GM19043 (cell line): ENCODE data around the gene RPL29.
A peak's percentile ranks its signal among the peaks of the same experiment; 100 is the strongest.
"Not testable (repeated sequence)": the region's sequence is repeated elsewhere in the genome, so short reads cannot be mapped to it uniquely, and the experiment has no call there.

Experiments
- ATAC-seq: cut with Tn5 transposase; IDR thresholded peaks from one replicate; pipeline ENCODE4 v1.9.1; 2021; ENCODE audit warnings: low read depth; ENCODE audit not compliant: unreplicated experiment

The RPL29 gene

GRCh38 chr3:52007291-52007690, 11.6 kb upstream of the RPL29 start:
- no peak for ATAC-seq

DNA sequence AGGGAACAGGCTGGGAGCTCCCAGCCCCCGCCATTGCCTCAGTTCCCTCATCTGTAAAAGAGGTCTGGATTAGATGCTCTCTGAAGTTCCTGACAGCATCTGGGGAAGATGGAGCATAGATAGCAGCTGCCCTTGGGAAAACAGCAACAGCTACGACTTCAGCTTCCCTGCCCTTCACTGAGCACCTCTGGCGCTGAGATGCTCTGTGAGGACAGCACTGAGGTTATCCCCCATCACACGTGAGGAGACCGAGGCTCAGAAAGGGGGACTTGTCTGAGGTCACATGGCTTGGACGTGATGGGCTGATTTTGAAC, 11.1 kb upstream of the RPL29 start:
- ATAC-seq, result no peak

GRCh38 chr3:52006017-52006819, 10.5 kb upstream of the RPL29 start:
- ATAC-seq, result no peak

- no peak for ATAC-seq
These were observed 9.9 kb upstream of the RPL29 start for GRCh38 chr3:52005571-52005986.

DNA sequence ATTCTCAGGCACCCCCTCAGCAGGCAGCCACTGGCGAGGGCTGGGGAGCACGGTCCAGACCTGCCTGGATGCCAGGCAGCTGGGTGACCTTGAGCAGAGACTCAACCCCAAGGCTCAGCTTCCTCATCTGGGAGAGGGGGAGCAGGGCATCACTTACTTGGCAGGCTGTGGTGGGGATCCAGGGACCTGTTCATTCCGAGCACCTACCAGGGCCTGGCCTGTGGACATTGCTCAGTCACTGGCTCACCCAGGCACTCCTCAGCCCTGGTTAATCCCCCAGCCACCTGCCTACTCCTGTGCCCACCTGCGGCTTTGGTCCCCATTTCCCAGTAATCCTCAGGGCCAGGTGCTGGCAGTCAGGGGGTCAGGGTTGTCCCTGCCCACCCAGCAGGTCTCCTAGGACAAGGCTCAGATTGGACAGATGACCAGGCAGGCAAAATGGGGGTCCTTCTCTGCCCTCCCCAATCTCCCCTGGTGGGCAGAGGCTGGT, 9.3 kb upstream of the RPL29 start:
- no peak for ATAC-seq

DNA sequence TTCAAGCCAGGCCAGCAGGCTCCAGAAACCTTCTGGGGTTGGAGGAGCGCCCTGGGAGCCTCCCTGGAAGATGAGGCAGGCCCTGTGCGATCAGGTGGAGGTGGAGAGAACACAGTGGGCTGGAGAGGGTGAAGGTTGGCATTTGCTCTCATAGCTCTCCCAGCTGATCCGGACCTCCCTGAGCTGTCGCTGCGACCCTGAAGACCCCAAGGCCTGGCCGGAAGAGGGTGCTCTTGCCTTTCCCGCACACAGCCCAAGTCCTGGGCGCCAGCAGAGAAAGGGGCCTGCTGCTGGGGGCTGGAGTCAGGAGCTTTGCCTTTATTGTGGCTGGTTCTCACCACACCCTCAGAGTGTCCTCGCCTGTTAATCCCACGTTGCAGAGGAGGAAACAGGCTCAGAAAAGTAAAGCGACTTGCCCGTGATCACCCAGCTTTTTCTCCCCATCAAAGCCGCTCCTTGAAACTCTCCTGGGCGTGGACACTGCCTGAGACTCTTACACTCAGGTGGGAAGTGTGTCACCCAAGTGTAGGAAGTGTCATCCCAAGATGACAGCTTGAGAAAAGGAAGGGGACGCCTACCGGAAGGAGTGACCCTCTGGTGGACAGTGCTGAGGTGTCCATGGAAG, 8.6 kb upstream of the RPL29 start:
- ATAC-seq, result no peak

GRCh38 chr3:52002748-52003147, 7.1 kb upstream of the RPL29 start:
- no peak for ATAC-seq

- peak; percentile 72 for ATAC-seq
These were observed 5.8 kb upstream of the RPL29 start for GRCh38 chr3:52001443-52001974.

- ATAC-seq, result no peak
These were observed 4.2 kb upstream of the RPL29 start for GRCh38 chr3:51999846-52000245.

GRCh38 chr3:51998774-51999173, 3.1 kb upstream of the RPL29 start:
- ATAC-seq, result no peak

GRCh38 chr3:51997935-51998596, 2.4 kb upstream of the RPL29 start:
- ATAC-seq, result no peak

DNA sequence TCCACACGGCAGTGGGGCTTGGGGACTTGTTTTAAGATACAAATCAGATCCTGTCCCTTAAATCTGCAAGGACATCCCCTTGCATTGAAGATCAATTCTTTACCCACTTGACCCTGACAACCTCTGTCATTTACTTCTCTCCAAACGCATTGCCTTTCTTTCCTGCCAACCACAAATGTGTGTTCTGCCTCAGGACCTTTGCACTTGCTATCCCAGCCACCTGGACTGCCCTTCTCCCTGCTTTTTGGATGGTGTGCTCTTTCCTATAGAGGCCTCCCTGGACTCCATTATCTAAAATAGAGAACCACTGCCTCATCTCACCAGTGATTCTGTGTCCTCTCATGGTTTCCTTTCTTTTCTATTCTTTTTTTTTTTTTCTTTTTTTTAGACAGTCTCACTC, 1.5 kb upstream of the RPL29 start:
- ATAC-seq, result no peak

DNA sequence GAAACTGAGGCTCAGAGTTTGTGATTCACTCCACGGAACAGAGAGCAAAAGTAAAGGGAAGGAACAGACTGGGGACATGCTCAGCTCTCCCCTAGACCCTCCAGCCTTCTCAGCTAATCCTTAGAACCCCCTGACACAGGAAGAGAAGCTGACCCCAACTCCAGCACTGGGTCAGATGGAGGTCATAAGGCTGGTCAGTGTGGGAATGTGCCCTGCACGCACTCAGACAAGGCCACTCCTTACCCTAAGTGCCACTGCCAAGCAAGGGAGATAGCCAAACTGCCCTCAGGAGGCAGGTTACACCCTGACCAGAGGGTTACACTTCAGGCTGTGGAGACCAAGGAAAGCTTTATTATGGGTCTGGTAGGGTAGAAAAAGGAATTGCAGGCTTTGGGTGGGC, 1.2 kb downstream of the RPL29 start:
- no peak for ATAC-seq

GRCh38 chr3:51993657-51994056, 2.0 kb downstream of the RPL29 start:
- not testable (repeated sequence) for ATAC-seq

GRCh38 chr3:51992017-51992682, 3.5 kb downstream of the RPL29 start:
- ATAC-seq, result no peak

DNA sequence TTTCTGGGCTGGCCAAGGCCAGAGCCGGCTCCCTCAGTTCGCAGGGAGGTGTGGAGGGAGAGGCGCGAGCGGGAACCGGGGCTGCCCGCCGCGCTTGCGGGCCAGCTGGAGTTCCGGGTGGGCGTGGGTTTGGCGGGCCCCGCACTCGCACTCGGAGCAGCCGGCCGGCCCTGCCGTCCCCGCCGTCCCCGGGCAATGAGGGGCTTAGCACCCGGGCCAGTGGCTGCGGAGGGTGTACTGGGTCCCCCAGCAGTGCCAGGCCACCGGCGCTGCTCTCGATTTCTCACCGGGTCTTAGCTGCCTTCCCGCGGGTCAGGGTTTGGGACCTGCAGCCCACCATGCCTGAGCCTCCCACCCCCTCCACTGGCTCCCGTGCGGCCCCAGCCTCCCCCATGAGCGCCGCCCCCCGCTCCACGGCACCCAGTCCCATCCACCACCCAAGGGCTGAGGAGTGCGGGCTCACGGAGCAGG, 5.2 kb downstream of the RPL29 start:
- ATAC-seq, result not testable (repeated sequence)

DNA sequence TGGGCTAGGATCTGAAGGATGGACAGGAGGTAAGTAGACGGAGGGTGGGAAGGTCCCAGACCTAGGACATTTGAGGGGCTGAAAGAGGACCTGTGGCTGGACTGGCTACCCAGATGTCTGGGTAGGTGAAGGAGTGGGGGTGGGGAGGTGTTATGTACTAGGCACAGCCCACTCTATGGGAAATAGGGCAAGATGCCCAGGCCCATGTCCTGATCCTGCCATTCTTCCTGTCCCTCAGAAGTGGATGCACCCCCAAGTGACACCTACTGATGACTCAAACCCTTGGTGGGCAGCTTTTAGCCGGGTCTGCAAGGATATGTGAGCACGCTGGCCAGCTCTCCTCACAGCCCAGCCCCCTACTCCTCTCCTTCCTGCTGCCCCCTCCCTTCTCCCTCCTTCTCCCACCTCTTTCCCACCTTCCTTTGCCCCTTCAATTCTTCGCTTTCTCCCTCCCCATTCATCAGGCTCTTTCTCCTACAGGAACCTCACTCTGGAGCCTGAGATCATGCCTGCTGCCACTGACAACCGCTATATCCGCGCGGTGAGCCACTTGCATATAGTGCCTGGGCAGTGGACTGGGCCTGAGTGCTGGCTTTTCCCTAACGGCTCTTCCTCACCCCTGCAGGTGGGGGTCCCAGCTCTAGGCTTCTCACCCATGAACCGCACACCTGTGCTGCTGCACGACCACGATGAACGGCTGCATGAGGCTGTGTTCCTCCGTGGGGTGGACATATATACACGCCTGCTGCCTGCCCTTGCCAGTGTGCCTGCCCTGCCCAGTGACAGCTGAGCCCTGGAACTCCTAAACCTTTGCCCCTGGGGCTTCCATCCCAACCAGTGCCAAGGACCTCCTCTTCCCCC, 7.2 kb downstream of the RPL29 start:
- ATAC-seq, result no peak

GRCh38 chr3:51987568-51987967, 8.1 kb downstream of the RPL29 start:
- ATAC-seq, result no peak

- ATAC-seq, result no peak
These were observed 9.4 kb downstream of the RPL29 start for GRCh38 chr3:51986010-51986947.
